Hematopoietic multipotent progenitor cell treated with erythropoietin and hydrocortisone succinate and interleukin-3 and kit ligand, for 4 days (in vitro differentiated cells): Measurements from ENCODE around the gene GALT.

Experiments
- DNase-seq: peaks from one replicate; pipeline ENCODE4 v3.0.0-alpha.2; 2015

GALT gene

DNA sequence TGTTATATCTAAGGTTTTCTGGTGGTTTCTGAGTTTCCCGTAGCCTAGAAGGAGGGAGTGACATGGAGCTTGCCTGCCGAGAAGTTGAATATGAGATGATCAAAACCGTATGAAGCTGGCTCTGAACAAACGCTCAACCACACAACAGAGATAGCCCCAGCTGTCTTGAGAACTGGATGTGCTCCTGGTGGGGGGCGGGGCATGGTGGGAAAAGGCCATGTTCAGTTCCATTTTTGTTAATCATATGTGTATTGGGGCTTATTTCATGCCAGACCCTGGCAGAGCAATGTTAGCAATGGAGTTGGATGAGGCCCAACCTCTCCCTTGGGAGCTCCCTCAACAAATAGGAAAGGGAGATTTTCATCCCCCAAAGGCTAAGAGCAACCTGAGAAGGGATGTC lies 39.8 kb downstream of the GALT start:
- DNase-seq = no peak

DNA sequence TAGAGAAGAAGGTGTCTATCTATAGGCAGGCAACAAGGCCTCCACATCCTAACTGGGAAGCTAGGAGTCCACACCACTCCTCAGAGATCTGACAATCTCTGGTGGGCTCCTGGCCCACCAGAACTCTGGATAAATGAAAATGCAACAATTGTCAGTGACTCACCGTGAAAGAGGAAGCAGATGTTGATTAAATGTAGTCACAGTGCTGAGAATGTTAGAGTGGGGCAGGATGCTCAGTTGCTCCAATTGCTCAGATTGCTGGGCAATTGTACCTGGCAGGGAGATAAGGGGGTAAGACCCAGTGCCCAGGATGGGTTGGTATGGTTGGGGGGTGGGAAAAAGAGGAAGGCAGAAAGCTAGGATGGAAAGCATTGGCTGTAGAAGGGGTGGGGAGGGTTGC lies 40.3 kb downstream of the GALT start:
- DNase-seq = no peak

DNA sequence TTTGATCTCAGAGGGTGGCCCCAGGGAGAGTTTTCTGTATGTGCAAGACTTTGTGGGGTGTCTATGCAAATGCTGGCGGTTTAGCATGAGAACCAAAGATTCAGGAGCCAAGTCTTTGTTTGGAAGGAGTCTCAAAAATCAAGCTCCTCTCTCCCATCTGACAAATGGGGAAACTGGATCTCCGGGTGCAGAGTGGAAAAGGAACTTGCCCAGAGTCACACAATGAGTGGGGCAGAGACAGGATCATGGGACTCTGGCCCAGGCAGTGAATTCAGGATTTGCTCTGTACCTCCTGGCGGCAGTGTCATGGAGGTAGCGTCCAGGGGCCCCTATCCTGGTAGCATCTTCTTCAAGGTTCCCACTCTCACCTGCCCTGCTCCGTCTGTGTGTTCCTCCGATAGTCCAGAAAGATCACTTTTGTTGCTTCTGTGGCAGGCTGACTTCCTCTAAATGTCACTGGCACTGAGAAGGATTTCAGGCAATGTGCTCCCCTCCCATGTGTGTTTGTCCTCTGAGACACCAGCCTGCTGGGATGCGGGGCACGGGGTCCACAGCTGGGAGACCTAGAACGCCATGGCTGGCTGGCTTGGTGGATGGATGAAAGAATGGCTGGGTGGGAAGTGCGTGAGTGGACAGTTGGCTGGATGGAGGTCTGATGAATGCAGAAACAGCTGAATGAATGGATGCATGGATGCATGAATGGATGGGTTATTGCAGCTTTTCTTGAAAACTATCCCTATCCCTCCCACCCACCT lies 41.0 kb downstream of the GALT start:
- no peak for DNase-seq

DNA sequence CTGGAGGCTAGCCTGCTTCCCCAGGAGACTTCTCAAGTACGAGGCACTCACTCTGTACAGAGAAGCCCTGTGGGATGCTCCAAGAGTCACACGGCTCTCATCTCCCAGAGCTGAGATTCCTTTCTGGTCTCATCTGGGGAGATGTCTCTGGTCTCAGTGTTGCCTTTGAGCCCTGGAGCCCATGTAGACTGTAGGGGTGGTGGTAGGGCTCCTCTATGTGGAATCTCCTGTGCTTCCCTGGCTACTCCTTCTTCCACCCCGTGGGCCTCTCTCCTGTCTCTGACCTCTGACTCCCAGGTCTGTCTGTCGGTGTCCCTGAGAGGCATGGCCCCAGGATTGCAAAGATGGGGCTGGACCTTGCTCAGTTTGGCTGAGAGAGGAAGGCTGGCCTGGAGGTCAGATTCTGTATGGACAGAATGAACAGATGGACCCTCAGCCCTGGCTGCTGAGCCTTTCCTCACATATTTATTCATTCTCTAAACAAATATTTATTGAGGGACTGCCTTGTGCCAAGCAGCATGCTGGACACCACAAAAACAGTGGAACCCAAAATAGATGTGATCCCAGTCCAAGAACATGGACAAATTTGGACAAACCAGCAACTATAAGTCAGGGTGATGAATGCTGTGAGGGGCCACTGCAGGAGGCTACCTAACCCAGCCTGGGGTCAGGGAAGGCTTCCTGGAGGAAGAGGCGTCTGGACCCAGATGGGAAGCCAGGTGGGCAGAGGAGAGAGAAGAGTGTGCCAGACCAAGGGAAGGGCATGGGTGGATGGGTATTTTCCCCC lies 42.0 kb downstream of the GALT start:
- DNase-seq = no peak

DNA sequence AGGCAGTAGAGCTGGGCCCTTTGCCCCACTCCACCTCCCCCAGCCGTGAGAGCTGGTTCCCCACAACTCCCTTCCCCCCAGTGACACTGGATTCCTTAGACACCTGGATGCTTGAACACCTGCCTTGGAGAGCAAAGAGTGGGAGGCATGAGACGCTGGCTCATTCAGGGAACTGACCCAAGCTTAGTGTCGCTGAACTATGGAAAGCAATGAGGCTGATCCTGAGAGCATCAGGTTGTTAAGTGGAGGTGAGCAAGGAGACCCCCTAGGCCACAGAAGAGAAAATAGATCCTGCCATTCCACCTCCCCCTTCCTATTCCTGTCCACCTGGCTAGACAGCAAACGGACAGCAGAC lies 42.6 kb downstream of the GALT start:
- DNase-seq = no peak

DNA sequence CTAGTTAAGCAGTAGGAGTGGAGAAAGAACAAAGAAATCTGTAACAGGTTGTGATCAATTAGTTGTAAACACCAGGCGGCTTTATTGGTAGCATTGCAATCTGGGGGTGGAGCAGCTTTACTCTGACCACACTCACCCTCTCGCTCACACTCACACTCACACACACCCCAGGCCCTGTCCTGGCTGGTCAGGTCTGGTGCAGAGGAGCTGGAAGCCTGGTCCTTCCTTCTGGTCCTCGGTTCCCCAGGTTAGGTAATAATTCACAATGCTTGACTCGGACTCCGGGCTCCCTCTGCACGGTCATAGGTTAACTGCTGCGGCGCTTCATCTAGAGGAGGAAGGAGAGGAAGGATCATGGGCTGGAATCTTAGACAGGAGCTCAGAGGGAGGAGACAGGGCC lies 43.0 kb downstream of the GALT start:
- no peak for DNase-seq

DNA sequence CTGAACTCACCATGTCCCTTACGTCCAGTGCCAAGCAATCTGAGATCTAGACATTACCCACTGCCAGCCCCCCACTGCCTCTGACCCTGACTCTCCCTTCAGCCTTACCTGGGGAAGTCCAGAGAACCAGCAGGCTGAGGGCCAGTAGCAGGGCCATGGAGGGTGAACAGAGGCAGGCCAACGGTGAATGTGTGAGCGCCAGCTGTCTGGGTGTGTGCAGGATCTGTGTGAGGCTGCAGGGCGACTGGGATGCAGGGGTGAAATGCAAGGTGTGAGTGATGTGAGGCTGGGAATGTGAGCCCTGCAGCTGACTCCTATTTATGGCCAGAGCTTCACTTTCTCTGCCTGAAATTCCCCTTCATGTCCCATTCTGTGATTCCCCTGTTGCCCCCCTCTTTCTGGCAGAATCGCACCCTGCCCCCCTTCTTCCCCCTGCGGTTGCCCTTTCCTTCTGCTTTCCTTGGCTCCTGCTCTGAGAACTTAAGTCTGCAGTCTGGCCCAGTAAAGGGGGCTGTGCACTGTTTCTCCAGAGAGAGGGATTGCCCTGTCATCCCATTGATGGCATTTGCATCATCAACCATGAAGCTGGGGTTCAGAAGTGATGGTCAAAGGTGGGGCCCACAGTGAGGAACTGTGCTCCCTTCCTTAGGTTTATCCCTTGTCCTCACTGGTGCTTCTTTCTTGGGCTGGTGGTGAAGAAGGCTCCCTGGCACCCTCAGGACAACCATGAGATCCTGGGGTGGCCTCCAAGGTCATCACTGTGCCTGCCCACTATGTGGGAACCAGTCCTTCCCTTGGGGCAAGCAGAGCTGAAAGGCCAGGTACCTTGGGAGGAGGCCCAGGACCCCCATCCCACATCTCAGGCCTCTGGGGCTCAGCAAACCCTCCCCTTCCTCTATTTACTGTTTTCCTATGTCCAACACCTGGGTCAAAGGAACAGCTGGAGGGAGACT lies 44.8 kb downstream of the GALT start, which contains the start of gene CCL19:
TSS of gene CCL19 (minus strand) at position 294 of the 953 bp plus-strand sequence. CDS start at position 157, 137 bp downstream.
- DNase-seq = peak; percentile 49

DNA sequence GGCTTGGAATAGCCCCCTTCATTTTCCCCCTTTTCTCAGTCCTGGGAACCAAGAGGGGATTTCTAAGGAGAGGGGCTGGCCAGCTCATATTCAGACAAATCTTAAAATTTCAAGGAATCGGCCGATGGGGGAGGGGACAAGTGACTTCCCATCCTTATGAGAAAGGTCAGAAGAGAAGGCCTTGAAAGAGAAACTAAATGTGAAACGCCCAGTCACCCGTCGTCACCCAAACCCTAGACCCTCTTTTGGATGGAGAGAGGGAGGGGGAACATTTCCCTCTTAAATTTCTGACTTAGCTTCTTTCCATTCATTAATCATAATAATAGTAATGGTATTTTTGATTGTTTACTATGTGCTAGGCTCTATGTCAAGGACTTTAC lies 45.5 kb downstream of the GALT start:
- no peak for DNase-seq

DNA sequence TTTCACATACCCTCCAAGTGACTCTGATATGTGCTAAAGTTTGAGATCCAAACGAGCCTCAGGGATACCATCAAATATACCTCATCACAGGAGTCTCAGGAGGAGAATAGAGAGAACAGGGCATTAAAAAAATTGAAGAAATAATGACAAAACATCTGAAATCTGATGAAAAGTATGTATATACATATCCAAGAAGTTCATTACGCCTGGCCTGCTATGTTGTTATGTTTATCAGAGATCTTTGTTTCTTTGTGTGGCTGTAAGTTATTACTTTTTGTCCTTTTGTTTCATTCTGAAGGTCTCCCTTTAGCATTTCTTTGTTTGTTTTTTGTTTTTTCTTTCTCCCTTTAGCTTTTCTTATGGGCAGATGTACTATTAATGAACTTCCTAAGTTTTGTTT lies 47.1 kb downstream of the GALT start:
- no peak for DNase-seq

DNA sequence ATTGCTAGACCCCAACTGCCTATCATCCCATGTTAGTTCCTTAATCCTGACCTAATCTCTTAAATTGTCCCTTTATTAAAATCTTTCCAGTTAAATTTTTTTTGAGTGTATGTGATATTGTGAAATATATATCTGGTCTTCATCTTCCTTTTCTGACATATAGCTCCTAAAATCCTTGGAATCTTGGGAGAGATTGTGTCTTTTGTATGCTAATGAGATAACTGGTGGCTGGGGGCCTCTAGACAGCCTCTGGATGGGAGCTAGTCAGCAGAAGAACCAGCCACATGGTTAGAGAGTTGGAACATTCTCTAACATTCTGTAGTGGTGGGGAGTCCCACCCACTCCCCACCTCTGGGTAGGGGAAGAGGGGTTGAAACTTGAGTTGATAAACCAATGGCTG lies 48.3 kb downstream of the GALT start:
- DNase-seq = no peak
